SK-MEL-5 (cell line): ENCODE results near the gene B3GALT6. TPM values are rescaled to one million over a fixed set of nuclear protein-coding genes. Genes with fewer than 3 reads are reported as not detected.

Source experiments
- DNase-seq: peaks from one replicate; pipeline ENCODE4 v3.0.0-alpha.2; 2016; ENCODE audit warnings: low read depth, low spot score
- in situ Hi-C: cut with HindIII; loops from 2 replicates; pipeline ENCODE4 v1.10.0; 2016; ENCODE audit warnings: low sequenced_read_pairs, high pct_unique_total_duplicates, low pct_unique_long_range_greater_than_20kb
- total RNA-seq: library from RNA; depleted of rRNA; stranded (reverse); fragments of >200 nt; shearing (Covaris generic); gene quantifications from 2 replicates; pipeline ENCODE4 v1.2.3, GENCODE V29; 2014

Gene B3GALT6
- total RNA-seq, 1 experiment from 2014 or later: 29.0 TPM

DNA sequence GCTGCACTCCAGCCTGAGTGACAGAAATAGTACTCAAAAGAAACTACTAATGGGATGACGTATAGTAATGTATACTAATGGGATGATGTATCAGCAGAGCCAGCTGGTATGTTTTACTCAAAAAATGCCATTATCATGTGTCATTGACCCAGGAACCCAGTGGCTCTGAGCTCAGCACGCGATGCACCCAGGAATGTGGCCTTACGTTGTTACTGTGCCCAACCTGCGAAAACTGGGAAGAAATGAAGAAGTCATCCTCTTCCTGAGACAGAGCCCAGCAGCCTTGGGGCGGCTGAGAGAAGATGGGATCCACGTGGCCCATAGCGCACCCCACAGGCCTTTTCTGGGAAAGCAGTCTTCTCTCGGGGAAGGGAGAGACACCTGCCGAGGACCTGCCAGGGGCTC, 32.8 kb downstream of the B3GALT6 start:
- DNase-seq: peak; percentile 36
- in situ Hi-C loops: no loop called here

DNA sequence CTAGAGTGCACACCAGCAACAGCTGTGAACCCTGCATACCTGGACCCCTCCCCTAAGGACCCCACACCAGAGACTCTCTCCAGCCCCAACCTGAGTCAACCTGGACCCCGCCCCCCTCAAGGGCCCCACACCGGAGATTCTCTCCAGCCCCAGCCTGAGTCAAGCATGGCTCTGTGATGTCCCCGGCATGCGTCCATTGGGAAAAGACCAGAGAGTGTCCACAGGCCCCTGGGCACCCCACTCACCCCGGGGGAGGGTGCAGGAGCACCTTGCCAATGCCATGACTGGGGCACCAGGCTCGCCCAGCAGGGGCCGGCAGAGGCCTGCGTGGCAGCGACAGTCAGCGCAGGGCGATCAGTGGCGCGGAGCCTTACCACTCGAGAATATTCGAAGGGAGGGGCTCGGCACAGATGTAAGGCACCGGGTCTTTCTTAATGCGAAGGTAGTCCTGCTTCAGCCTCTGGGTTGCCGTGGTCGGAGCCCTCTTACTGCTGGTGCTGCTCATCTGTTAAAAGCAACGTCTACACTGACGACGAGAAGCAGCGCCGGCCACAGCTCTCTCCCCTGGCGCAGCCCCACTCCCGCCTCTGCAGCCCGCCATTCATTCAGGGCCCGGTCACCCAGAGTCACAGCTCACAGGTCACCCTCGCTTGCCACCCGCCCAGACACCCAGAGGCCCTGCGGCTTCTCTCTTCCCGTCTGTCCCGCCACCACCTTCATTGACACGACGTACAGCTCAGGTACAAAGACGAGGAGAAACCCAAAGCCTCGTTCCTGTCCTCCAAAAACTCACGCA, 35.6 kb downstream of the B3GALT6 start:
- in situ Hi-C loops: no loop called here
- DNase-seq: no peak

DNA sequence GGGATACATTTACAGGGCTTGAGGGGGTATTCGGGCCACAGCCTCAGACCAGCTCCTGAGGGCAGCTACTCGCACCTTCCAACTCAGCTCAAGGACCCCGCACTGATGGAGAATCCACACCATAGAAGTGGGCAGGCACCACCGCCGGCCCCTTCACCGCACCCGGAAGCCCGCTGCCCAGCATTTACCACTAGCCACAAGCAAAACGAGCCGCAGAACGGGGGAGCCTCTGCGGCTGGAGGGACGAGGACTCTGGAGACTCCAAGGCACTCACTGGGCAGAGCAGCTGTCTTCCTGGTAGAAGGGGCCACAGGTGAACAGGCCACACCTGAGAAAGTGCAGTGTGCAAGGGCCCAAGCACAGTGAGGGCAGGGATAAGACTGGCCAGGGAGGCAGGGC, 36.2 kb downstream of the B3GALT6 start:
- in situ Hi-C loops: no loop called here
- DNase-seq: no peak

DNA sequence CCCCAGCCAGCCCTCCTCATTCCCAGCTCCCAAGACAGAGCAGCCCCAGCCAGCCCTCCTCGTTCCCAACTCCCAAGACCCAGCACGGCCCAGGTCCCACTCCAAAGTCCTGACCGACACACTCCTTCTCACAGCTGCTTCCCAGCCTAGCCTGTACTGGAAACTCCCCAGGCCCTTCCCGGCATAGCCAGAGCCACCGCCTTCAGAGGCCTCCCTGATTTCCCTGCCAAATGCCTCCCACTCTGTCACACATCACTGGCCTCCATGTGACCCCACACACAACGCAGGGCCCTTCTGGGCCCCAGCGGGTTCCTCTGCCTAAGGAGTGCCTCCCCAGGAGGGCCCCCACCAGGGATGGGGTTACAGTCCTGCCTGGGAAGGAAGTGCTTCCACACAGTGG, 38.8 kb downstream of the B3GALT6 start:
- in situ Hi-C loops: no loop called here
- DNase-seq: no peak

DNA sequence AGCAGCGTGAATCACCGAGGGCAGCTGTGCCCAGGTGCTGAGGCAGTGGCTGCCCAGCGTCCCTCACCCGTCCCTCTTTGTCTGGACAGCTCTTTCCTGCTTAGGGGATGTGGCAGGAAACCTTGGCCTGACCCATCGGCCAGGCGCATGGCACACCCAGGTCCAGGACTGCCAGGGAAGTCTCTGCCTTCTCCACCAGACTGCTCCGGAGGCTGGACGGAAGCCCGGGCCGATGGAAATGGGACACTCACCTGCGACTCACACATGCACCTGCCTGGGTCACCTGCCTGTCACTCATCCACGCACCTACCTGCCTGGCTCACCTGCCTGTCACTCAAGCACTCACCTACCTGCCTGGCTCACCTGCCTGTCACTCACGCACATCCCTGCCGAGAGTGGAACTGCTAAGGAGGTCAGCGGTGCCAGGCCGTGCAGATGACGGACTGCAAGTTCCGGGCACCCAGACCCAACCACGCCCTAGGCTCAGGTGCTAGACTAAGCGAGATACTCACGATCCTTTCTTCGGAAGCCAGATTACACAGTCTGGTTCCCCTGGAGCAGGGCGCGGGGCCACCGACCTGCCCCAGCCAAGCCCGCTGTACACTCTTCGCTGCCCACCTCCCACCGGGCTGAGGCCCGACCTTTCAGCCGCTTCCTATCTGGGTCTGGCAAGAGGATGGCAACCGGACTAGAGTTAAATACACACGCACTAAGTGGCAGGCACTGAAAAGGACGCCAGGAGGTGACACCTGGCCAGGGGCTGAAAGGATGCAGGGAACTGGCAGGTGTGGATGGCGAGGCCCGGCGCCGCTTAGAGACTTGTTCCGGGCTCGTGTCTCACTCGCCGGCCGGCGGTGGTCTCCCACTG, 40.5 kb downstream of the B3GALT6 start:
- in situ Hi-C loops: no loop called here
- no peak for DNase-seq

DNA sequence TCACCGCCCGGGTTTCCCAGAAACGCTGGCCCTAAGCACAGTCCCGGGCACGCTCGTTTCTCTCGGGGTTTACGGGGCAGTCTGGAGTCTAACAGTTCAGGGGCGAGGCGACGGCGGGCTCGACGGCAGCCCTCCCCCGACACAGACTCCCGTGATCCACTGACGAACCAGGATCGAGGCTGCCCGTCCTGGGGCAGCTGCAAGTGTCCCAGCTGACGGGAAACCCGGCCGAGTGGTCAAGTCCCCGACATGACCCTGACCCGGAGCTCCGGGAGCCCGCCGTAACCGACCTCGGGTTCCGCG, 41.1 kb downstream of the B3GALT6 start:
- in situ Hi-C loops: no loop called here
- no peak for DNase-seq

DNA sequence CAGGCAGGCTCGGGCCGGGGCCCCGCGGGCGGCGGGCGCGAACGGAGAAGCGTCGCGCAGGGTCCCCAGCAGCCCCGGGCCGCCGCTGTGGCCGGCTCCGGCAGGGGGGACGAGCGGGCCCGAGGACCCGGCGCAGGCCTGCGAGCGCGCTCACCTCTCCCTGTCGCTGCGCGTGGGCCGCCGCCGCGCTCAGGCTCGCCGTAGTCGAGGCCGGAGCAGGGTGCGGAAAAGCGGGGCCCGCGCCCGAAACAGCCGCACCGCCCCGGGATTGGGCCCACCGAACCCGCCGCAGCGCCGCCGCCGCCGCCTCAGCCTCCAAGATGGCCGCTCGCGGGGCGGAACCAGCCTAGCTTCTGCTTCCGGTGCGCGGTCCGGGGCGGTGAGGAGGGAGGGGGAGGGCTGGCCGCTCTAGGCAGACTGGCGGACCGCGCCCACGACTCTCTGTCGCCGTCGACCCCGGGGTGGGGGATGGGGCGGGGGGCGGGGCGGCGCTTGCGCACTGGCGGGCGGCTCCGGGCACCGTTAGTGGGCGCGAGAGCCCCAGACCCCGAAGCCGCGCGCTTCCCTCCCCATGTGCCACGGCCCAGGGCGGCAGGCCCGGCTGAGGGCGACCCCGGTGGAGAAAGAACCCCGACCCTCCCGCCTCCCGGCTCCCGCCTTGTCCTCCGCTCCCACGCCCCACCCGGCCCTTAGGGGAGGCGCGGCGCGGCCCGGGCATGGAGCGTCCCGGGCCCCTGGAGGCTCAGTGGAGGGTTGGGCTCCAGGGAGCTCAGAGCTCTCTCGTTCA, 41.7 kb downstream of the B3GALT6 start, which contains the start of gene UBE2J2:
Gene UBE2J2, minus strand, starts transcription at position 343 of the 787 bp plus-strand sequence. CDS start 5,862 bp downstream, outside the sequence.
- peak; percentile 79 for DNase-seq
- in situ Hi-C loops: no loop called here

DNA sequence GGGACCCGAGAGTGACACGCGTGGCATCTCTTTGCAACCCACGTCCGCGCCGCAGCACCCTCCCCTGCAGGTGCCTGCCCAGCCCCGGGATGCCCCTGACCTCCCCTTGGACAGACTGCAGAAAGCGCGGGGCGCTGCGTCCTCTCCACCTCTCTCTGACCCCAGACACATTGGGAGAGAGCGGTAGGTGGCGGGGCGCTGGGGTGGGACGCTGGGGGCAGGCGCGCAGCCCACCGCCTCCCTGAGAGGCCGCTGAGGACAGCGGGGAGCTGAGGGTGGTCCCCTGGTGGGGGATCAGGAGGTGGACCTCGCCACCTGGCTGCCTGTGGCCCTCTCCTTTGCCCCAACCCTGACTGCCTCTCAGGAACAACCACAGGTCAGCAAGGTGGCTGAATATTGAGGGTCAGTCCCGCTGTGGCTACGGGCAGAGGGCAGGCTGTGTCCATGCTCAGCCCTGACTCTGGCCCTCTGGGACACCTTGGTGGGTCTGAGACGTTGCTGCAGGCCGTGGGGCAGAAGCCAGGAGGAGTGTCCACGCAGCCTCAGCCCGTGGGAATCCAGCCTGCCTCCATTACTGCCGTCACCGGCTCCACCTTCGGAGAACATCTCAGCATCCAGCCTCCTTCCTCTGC, 42.4 kb downstream of the B3GALT6 start:
- no peak for DNase-seq
- in situ Hi-C loops: no loop called here

DNA sequence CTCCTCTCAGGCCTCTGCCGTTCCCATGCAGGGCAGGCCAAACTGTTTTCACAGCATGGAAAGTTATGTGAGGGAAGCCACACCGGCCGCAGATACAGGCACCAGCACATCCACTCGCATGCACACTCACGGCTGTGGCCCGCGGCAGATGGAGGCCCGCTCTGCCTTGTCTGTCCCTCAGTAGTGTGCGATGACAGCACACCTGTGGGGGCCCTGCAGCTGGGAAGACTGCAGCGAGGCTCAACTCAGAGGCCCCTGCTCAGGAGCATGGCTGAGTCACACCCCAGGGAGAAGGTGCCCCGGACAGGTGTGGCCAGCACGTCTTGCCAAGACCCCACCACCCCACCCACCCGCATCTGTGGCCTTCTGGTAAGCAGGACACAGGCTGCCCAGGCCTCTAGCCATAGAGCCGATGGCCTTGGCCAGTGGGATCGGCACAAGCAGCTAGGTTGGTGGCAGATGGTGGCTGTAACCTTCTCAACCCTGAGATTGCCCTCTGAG, 42.9 kb downstream of the B3GALT6 start:
- DNase-seq: no peak

DNA sequence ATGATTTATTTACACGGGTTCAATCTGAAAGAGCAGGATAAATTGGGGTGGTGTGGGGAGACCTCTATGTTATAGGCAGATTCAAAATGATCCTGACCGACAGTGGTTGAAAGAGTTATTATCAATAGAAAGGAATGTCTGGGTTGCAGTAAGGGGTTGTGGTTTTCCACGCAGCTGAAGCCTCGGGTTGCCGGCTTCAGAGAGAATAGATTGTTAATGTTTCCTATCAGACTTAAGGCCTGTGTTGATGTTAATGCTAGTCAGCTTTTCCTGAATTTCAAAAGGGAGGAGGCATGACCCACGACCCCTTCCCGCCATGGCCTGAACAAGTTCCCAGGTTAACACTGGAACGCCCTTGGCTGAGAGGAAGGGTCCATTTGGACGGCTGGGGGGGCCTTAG, 43.8 kb downstream of the B3GALT6 start:
- in situ Hi-C loops: no loop called here
- no peak for DNase-seq

More for the DNA sequence above, 42.9 kb downstream of the B3GALT6 start:
- in situ Hi-C loops: no loop called here

DNA sequence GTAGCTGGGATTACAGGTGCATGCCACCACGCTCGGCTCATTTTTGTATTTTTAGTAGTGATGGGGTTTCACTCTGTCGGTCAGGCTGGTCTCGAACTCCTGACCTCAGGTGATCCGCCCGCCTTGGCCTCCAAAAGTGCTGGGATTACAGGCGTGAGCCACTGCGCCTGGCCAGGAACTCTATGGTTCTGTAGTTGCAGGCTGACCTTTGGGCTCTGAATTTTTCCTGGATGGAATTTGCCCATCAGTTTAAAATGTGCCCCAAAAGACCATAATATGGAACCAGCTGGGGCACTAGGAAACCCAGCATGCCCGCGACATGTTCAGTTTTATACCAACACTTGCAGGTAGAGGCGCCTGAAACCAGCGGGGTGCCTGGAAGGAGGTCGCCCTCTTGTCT, 46.6 kb downstream of the B3GALT6 start:
- in situ Hi-C loops: no loop called here
- no peak for DNase-seq

DNA sequence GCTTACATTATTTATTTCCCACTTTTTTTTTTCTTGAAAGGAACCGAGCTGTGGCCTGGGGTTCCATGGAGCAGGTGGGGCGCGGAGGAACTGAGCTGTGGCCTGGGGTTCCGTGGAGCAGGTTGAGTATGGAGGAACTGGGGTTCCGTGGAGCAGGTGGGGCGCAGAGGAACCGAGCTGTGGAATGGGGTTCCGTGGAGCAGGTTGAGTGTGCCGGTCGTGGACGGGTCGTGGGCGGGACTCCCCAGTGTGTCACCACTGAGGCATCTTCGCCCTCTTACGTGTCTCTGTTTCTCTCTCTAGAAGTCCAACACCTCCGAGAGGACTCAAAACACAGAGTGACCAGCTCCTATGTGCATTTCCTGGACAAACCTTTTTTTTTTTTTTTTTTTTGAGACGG, 47.0 kb downstream of the B3GALT6 start:
- no peak for DNase-seq
- in situ Hi-C loops: no loop called here

DNA sequence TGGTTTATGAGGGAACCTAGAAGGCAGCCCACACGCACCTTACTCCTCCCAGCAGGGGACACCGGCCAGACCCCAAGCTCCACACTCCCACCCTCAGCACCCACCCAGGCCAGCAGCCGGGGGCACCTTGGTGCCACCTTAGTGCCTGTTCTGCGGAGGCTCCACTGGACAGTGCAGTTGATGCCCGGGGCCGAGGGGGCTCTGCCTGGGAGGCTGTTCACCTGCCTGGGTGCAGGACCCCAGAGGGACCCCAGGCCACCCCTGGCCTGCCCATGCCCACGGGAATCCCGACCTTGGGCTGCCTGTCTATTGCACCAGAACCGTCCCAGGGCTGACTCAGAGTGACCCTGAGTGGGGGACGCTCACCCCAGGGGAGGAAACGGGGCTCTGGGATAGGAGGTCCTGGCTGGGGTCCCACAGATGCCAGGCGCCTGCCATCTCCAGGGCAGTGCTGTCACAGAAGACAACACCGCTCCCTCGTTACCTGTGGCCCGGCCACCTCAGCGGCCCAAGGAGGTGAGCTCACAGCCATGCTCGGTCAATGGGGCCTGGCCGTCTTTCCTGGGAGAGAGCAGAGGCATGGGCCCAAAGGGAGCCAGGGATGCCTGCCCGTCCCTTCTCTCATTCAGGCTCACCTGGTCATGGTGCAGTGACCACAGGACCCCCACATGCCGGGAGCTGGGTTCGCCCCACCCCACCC, 48.9 kb downstream of the B3GALT6 start:
- no peak for DNase-seq
- in situ Hi-C loops: no loop called here

DNA sequence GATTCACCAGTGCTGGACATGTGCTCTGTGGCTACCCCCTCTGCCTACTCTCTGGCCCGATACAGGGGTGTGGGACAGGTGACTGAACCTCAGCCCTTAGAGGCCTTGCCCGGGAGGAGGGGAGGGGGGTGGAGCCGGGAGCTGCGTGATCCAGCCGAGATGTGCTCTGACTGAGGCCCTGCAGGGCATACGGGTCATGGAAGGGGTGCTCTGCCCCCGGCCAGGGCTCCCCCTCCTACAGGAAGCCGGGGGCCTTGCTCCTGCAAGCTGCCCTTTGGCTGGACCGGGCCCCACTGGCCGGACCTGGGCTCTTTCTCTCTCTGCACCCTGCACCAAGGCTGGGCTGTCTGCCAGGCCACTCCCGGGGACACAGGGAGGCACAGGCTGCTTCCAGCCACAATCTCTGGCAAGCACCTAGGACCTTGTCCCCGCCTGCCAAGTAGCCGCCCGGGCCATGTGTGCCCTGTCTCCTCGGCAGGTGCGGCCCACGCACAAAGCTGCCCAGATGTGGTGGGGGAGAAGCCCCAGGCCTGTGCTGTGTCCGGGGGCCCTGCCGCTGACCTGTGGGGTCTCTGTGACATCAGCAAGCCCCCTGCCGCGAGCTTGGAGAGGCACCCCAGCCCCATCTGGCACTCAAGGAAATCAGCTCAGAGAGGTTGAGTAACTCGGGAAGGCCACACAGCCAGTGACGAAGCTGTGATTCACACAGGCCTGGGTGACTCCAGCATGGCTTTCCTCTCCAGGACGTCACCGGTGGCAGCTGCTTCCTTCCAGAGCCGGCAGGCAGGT, 49.7 kb downstream of the B3GALT6 start:
- in situ Hi-C loops: no loop called here
- no peak for DNase-seq

DNA sequence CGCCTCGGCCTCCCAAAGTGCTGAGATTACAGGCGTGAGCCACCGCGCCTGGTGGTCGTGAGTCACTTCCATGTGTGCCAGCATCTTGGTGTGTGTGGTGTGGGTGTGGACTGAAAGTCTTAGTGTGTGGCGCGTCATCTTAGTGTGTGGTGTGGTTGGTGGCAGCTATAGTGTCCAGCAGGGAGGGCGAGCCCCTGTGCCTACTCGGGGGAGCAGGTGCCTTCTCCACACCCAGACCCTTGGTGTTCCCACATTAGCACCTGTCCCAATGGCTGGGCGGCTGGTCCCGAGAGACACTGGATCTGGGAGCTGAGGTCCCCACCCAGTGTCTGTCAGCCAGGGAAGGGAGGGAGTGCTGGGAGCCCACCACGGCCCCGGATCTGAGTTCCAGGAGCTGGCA, 51.0 kb downstream of the B3GALT6 start:
- DNase-seq: no peak
- in situ Hi-C loops: no loop called here

DNA sequence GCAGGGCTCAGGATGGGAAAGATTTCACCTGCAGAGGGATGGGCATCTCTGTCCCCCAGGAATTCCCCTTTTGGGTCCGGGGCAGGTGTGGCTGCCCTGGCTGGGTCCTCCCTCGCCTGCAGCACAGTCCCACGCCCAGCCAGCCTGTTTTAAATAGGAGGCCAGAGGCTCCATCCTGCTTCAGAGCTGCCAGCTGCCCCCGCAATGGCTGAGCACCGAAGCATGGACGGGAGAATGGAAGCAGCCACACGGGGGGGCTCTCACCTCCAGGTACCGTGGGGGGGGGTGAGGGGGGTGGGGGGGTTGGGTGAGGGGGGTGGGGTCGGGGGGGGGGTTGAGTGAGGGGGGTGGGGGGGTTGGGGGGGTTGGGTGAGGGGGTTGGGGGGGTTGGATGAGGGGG, 51.8 kb downstream of the B3GALT6 start:
- in situ Hi-C loops: no loop called here
- DNase-seq: no peak
